HCT116 (cell line): Measurements from ENCODE around the gene CD96. TPM values are rescaled to one million over a fixed set of nuclear protein-coding genes. Genes with fewer than 3 reads are reported as not detected.

ENCODE experiments used
- EGR1 ChIP-seq: IDR thresholded peaks from 2 replicates; pipeline ENCODE4 v1.6.1; 2012; ENCODE audit warnings: low read depth
- POLR2AphosphoS5 ChIP-seq: IDR thresholded peaks from 2 replicates; pipeline ENCODE4 v1.6.1; 2011; ENCODE audit warnings: mild to moderate bottlenecking, low read depth, low read length, moderate library complexity
- RAD21 ChIP-seq: IDR thresholded peaks from 2 replicates; pipeline ENCODE4 v1.6.1; 2012; ENCODE audit warnings: low read depth, mild to moderate bottlenecking
- total RNA-seq: library from RNA; stranded (reverse); gene quantifications from one replicate; pipeline ENCODE4 v1.2.1, GENCODE V29; 2021; ENCODE audit not compliant: unreplicated experiment
- TF ChIP-seq, protein P1 (sequence below): IDR thresholded peaks from 2 replicates; pipeline ENCODE4 v1.6.1; 2012; ENCODE audit warnings: low read depth

The CD96 gene
- total RNA-seq, 1 experiment from 2014 or later: 0.42 TPM

DNA sequence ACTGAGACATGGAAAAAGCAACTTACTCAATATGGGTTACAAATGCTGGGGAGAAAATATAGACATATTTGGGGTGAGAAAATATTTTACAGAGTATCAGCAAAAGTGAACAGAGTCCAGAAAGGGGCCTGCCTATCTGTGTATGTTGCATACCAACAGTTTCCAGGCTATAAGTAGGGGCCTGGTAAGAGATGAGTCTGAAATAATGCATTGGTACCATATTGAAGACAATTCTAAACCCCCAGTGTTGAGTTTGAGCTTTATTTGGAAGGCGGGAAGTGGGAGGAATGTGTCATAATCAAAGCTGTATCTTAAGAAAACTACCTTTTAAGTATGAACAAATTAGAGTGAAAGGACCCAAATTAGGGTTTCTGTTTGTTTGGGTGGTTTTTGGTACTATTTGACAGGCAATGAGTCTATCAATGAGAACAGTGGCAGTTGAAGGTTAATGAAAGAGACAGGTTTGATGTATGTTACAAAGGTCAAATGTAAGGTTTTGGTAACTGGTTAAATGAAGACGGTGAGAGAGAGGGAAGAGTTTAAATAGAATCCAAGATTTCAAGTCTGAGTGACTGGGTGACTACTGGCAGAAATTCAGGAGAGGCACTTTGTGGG, 159.4 kb downstream of the CD96 start (continued):
- TF ChIP-seq, protein P1, sequence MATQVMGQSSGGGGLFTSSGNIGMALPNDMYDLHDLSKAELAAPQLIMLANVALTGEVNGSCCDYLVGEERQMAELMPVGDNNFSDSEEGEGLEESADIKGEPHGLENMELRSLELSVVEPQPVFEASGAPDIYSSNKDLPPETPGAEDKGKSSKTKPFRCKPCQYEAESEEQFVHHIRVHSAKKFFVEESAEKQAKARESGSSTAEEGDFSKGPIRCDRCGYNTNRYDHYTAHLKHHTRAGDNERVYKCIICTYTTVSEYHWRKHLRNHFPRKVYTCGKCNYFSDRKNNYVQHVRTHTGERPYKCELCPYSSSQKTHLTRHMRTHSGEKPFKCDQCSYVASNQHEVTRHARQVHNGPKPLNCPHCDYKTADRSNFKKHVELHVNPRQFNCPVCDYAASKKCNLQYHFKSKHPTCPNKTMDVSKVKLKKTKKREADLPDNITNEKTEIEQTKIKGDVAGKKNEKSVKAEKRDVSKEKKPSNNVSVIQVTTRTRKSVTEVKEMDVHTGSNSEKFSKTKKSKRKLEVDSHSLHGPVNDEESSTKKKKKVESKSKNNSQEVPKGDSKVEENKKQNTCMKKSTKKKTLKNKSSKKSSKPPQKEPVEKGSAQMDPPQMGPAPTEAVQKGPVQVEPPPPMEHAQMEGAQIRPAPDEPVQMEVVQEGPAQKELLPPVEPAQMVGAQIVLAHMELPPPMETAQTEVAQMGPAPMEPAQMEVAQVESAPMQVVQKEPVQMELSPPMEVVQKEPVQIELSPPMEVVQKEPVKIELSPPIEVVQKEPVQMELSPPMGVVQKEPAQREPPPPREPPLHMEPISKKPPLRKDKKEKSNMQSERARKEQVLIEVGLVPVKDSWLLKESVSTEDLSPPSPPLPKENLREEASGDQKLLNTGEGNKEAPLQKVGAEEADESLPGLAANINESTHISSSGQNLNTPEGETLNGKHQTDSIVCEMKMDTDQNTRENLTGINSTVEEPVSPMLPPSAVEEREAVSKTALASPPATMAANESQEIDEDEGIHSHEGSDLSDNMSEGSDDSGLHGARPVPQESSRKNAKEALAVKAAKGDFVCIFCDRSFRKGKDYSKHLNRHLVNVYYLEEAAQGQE: no peak
- TF ChIP-seq RAD21: no peak
- no peak for TF ChIP-seq POLR2AphosphoS5
- TF ChIP-seq EGR1: no peak
- TF ChIP-seq, all 23 proteins: peak for 0

Other genes starting within 250 kb of the CD96 start
- gene ZBED2, start 53.1 kb downstream of the CD96 start, total RNA-seq: 16.1 TPM
- 13.9 TPM for gene PLCXD2, start 132.5 kb downstream of the CD96 start, total RNA-seq